Neural progenitor cell (in vitro differentiated cells): ENCODE measurements around the gene ANO7. TPM values are rescaled to one million over a fixed set of nuclear protein-coding genes. Genes with fewer than 3 reads are reported as not detected.

Experiments used
- DNase-seq: peaks from one replicate; pipeline ENCODE4 v3.0.0-alpha.2; 2016; ENCODE audit warnings: low spot score
- H2AFZ ChIP-seq: fragments of 200-600 bp; sonication (generic); replicated peaks from 2 replicates; pipeline ENCODE4 v1.6.1; 2016; ENCODE audit warnings: antibody characterized with exemption
- H3F3A ChIP-seq: fragments of 200-600 bp; sonication (generic); 2 replicates; pipeline ENCODE4 v1.6.1; 2016; ENCODE audit warnings: antibody characterized with exemption, low read depth
- H3K27ac ChIP-seq: fragments of 200-600 bp; sonication (generic); 2 replicates; pipeline ENCODE4 v1.5.1; 2016; ENCODE audit warnings: mild to moderate bottlenecking
- H3K27me3 ChIP-seq: fragments of 200-600 bp; sonication (generic); 2 replicates; pipeline ENCODE4 v1.6.1; 2016; ENCODE audit warnings: mild to moderate bottlenecking, moderate library complexity
- H3K36me3 ChIP-seq: fragments of 200-600 bp; sonication (generic); 2 replicates; pipeline ENCODE4 v1.5.1; 2016
- H3K4me1 ChIP-seq: fragments of 200-600 bp; sonication (generic); 2 replicates; pipeline ENCODE4 v1.6.1; 2016; ENCODE audit warnings: mixed run types
- H3K4me2 ChIP-seq: fragments of 200-600 bp; sonication (generic); 2 replicates; pipeline ENCODE4 v1.6.1; 2016
- H3K4me3 ChIP-seq: fragments of 200-600 bp; sonication (generic); 2 replicates; pipeline ENCODE4 v1.5.1; 2016
- H3K79me2 ChIP-seq: fragments of 200-600 bp; sonication (generic); 2 replicates; pipeline ENCODE4 v1.6.1; 2016; ENCODE audit warnings: low read depth
- H3K9ac ChIP-seq: fragments of 200-600 bp; sonication (generic); 2 replicates; pipeline ENCODE4 v1.6.1; 2016
- H3K9me3 ChIP-seq: fragments of 200-600 bp; sonication (generic); 2 replicates; pipeline ENCODE4 v1.5.1; 2016; ENCODE audit warnings: low read depth
- H4K20me1 ChIP-seq: fragments of 200-600 bp; sonication (generic); 2 replicates; pipeline ENCODE4 v1.6.1; 2016; ENCODE audit warnings: low read depth
- H3K27ac Mint-ChIP-seq: 3 replicates; pipeline ENCODE4 v1.8.0; 2021; ENCODE audit warnings: mixed read lengths
- H3K27me3 Mint-ChIP-seq: 2 replicates; pipeline ENCODE4 v1.8.0; 2022; ENCODE audit warnings: low read depth, mild to moderate bottlenecking, inconsistent platforms, moderate library complexity, mixed read lengths; ENCODE audit not compliant: insufficient read depth
- H3K36me3 Mint-ChIP-seq: 3 replicates; pipeline ENCODE4 v1.8.0; 2021; ENCODE audit warnings: mixed read lengths
- H3K4me1 Mint-ChIP-seq: 3 replicates; pipeline ENCODE4 v1.8.0; 2021; ENCODE audit warnings: mixed read lengths
- H3K4me3 Mint-ChIP-seq: 3 replicates; pipeline ENCODE4 v1.8.0; 2021; ENCODE audit warnings: mild to moderate bottlenecking, moderate library complexity, mixed read lengths
- H3K9me3 Mint-ChIP-seq: 3 replicates; pipeline ENCODE4 v1.8.0; 2020; ENCODE audit warnings: mixed read lengths
- EZH2 ChIP-seq: fragments of 200-600 bp; sonication (generic); IDR thresholded peaks from 2 replicates; pipeline ENCODE4 v1.6.1; 2017; ENCODE audit warnings: antibody characterized with exemption, mild to moderate bottlenecking, moderate library complexity
- EZH2phosphoT487 ChIP-seq: fragments of 200-600 bp; sonication (generic); IDR thresholded peaks from 2 replicates; pipeline ENCODE4 v1.6.1; 2017; ENCODE audit warnings: antibody characterized with exemption
- total RNA-seq: library from RNA; depleted of rRNA; stranded (reverse); fragments of >200 nt; gene quantifications from 2 replicates; pipeline ENCODE4 v1.2.3, GENCODE V29; 2015; ENCODE audit warnings: low replicate concordance
- TF ChIP-seq, protein P1 (sequence below): fragments of 200-600 bp; sonication (generic); IDR thresholded peaks from 2 replicates; pipeline ENCODE4 v1.5.1; 2017; ENCODE audit warnings: antibody characterized with exemption, mild to moderate bottlenecking

Gene ANO7
- total RNA-seq, 1 donor from 2014 or later: not detected

DNA sequence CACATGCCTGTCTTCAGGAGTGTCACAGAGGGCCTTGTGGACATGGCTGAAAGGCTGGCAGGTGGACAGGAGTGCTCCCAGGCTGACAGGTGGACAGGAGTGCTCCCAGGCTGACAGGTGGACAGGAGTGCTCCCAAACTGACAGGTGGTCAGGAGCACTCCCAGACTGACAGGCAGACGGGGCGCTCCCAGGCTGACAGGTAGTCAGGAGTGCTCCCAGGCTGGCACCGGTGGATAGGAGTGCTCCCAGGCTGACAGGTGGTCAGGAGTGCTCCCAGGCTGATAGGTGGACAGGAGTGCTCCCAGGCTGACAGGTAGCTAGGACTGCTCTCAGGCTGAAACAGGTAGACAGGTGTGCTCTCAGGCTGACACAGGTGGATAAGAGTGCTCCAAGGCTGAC is 16.6 kb downstream of the ANO7 start:
- no peak for TF ChIP-seq EZH2
- TF ChIP-seq, protein P1, sequence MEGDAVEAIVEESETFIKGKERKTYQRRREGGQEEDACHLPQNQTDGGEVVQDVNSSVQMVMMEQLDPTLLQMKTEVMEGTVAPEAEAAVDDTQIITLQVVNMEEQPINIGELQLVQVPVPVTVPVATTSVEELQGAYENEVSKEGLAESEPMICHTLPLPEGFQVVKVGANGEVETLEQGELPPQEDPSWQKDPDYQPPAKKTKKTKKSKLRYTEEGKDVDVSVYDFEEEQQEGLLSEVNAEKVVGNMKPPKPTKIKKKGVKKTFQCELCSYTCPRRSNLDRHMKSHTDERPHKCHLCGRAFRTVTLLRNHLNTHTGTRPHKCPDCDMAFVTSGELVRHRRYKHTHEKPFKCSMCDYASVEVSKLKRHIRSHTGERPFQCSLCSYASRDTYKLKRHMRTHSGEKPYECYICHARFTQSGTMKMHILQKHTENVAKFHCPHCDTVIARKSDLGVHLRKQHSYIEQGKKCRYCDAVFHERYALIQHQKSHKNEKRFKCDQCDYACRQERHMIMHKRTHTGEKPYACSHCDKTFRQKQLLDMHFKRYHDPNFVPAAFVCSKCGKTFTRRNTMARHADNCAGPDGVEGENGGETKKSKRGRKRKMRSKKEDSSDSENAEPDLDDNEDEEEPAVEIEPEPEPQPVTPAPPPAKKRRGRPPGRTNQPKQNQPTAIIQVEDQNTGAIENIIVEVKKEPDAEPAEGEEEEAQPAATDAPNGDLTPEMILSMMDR: no peak
- TF ChIP-seq EZH2phosphoT487: no peak
- Histone ChIP-seq H3K36me3 (no peaks in the 10 kb centered on the region), H2AFZ (no peak overlapping the region), H3K79me2 (no peaks in the 10 kb centered on the region), H3K27me3 (no peaks in the 10 kb centered on the region), H3K9ac (no peak overlapping the region), H3K27ac (no peak overlapping the region), H4K20me1 (no peaks in the 10 kb centered on the region), H3K4me2 (no peak overlapping the region), H3K9me3 (no peaks in the 10 kb centered on the region), H3K4me1 (no peaks in the 10 kb centered on the region), H3F3A (no peaks in the 10 kb centered on the region), H3K4me3 (no peak overlapping the region)
- Mint-ChIP-seq H3K36me3 (no peaks in the 10 kb centered on the region), H3K9me3 (no peaks in the 10 kb centered on the region), H3K27me3 (peaks cover 4% of the 10 kb centered on the region), H3K4me1 (no peaks in the 10 kb centered on the region), H3K27ac (no peak overlapping the region), H3K4me3 (no peak overlapping the region)
- DNase-seq: no peak

DNA sequence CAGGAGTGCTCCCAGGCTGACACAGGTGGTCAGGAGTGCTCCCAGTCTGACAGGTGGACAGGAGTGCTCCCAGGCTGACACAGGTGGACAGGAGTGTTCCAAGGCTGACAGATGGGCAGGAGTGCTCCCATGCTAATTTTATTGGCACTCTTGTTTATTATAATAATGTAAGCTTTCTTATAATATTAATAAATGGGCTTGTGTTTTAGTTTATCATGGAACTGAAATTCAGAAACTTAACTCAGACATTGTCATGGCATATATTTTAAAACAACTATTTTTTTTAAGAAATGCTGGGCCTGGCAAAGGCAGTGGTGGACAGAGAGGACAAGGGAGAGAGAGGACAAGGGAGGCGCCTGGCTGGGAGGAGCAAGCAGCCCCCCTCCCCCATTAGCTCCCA is 18.7 kb downstream of the ANO7 start:
- H2AFZ ChIP-seq: no peak overlapping the region
- H3K27me3 ChIP-seq: no peaks in the 10 kb centered on the region
- H3K9ac ChIP-seq: no peak overlapping the region
- H3K79me2 ChIP-seq: no peaks in the 10 kb centered on the region
- H3K27me3 Mint-ChIP-seq: peaks cover 6% of the 10 kb centered on the region
- no peaks in the 10 kb centered on the region for H3K36me3 Mint-ChIP-seq
- peaks cover 2% of the 10 kb centered on the region for H3K4me1 Mint-ChIP-seq
- H3K9me3 ChIP-seq: no peaks in the 10 kb centered on the region
- H3K4me1 ChIP-seq: peaks cover 12% of the 10 kb centered on the region
- H3K27ac Mint-ChIP-seq: no peak overlapping the region
- TF ChIP-seq EZH2phosphoT487 (no peak), EZH2 (no peak)
- TF ChIP-seq, protein P1: no peak
- no peak overlapping the region for H3K4me3 ChIP-seq
- H3F3A ChIP-seq: peaks cover 6% of the 10 kb centered on the region
- DNase-seq: no peak
- no peak overlapping the region for H3K4me2 ChIP-seq
- H3K9me3 Mint-ChIP-seq: no peaks in the 10 kb centered on the region
- H3K4me3 Mint-ChIP-seq: no peak overlapping the region
- no peaks in the 10 kb centered on the region for H4K20me1 ChIP-seq
- no peak overlapping the region for H3K27ac ChIP-seq
- H3K36me3 ChIP-seq: no peaks in the 10 kb centered on the region

DNA sequence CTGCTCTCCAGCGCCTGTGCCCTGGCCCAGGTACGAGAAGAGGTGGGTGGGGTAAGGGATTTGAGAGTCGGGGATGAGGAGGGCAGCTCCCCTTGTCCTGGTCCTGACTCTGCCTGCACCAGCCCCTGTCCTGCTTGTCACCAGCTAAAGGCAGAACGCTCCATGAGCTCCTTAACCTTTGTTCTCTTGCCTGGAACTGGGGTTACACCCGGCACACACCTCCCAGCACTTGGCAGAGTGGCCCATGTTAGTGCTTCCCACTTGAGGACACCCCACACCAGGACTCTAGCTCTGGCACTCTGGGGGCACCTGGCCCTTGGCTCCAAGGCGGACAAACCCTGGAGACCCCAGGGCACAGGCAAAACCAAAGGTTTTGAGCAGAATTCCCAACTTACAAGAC is 19.2 kb downstream of the ANO7 start:
- TF ChIP-seq, protein P1: no peak
- TF ChIP-seq EZH2: no peak
- TF ChIP-seq EZH2phosphoT487: no peak
- H3K79me2 ChIP-seq: no peaks in the 10 kb centered on the region
- H2AFZ ChIP-seq: no peak overlapping the region
- H3K27ac ChIP-seq: no peak overlapping the region
- no peaks in the 10 kb centered on the region for H4K20me1 ChIP-seq
- no peaks in the 10 kb centered on the region for H3K27me3 ChIP-seq
- no peak for DNase-seq
- Mint-ChIP-seq H3K27ac (no peak overlapping the region), H3K9me3 (no peaks in the 10 kb centered on the region), H3K4me3 (no peak overlapping the region), H3K36me3 (no peaks in the 10 kb centered on the region), H3K27me3 (peaks cover 6% of the 10 kb centered on the region), H3K4me1 (peaks cover 2% of the 10 kb centered on the region)
- no peak overlapping the region for H3K4me3 ChIP-seq
- H3K4me1 ChIP-seq: peaks cover 12% of the 10 kb centered on the region
- H3K4me2 ChIP-seq: no peak overlapping the region
- no peak overlapping the region for H3K9ac ChIP-seq
- no peaks in the 10 kb centered on the region for H3K9me3 ChIP-seq
- H3K36me3 ChIP-seq: no peaks in the 10 kb centered on the region
- peaks cover 6% of the 10 kb centered on the region for H3F3A ChIP-seq
